Fibroblast of lung (primary cell): ENCODE results near the gene NCOA5. TPM values are rescaled to one million over a fixed set of nuclear protein-coding genes. Genes with fewer than 3 reads are reported as not detected.
A peak's percentile ranks its signal among the peaks of the same experiment; 100 is the strongest.

Experiments
- DNase-seq, 2 donors: peaks; one replicate each; pipeline versions ENCODE4 v3.0.0 to v3.0.0-alpha.2; 2010; ENCODE audit warnings: low read depth in 2 of 2
- H2AFZ ChIP-seq: 2 replicates; pipeline ENCODE4 v1.5.1; 2012; ENCODE audit warnings: low read length, control low read depth, inconsistent platforms
- H3K27ac ChIP-seq: 2 replicates; pipeline ENCODE4 v1.5.1; 2011; ENCODE audit warnings: low read length, control low read depth; ENCODE audit not compliant: insufficient read depth
- H3K27me3 ChIP-seq: 2 replicates; pipeline ENCODE4 v1.5.1; 2011; ENCODE audit warnings: mild to moderate bottlenecking, low read length; ENCODE audit not compliant: control insufficient read depth, insufficient read depth
- H3K36me3 ChIP-seq: 2 replicates; pipeline ENCODE4 v1.5.1; 2011; ENCODE audit warnings: low read length; ENCODE audit not compliant: control insufficient read depth, insufficient read depth
- H3K4me1 ChIP-seq: 2 replicates; pipeline ENCODE4 v1.5.1; 2011; ENCODE audit warnings: low read length; ENCODE audit not compliant: control insufficient read depth, insufficient read depth; ENCODE audit errors: extremely low read depth
- H3K4me2 ChIP-seq: 2 replicates; pipeline ENCODE4 v1.5.1; 2011; ENCODE audit warnings: low read length, control low read depth; ENCODE audit not compliant: insufficient read depth; ENCODE audit errors: extremely low read depth
- H3K4me3 ChIP-seq, 4 experiments: fragments of 200-600 bp in 1 of 4; sonication (generic) in 1 of 4; replicated peaks in 1 of 4; 2 replicates each; pipeline ENCODE4 v1.5.1; 2011 to 2016; ENCODE audit warnings: low read length in 4 of 4, low read depth in 3 of 4, mild to moderate bottlenecking in 3 of 4, control low read depth in 2 of 4, inconsistent platforms in 1 of 4, mixed read lengths in 1 of 4; ENCODE audit not compliant: insufficient read depth in 1 of 4; ENCODE audit errors: control extremely low read depth in 1 of 4
- H3K79me2 ChIP-seq: 2 replicates; pipeline ENCODE4 v1.5.1; 2012; ENCODE audit warnings: mild to moderate bottlenecking, low read length, inconsistent platforms; ENCODE audit not compliant: control insufficient read depth, insufficient read depth
- H3K9ac ChIP-seq: 2 replicates; pipeline ENCODE4 v1.5.1; 2011; ENCODE audit warnings: mild to moderate bottlenecking, low read length, control low read depth; ENCODE audit not compliant: insufficient read depth
- H3K9me3 ChIP-seq: 2 replicates; pipeline ENCODE4 v1.5.1; 2012; ENCODE audit warnings: low read depth, low read length; ENCODE audit not compliant: control insufficient read depth, insufficient read depth
- H4K20me1 ChIP-seq: 2 replicates; pipeline ENCODE4 v1.5.1; 2011; ENCODE audit warnings: low read length; ENCODE audit not compliant: control insufficient read depth, insufficient read depth; ENCODE audit errors: extremely low read depth
- EZH2 ChIP-seq: IDR thresholded peaks from 2 replicates; pipeline ENCODE4 v1.5.1; 2012; ENCODE audit warnings: low read length, control low read depth, mild to moderate bottlenecking; ENCODE audit errors: missing control alignments
- polyA plus RNA-seq, 2 donors: library from polyadenylated mRNA; depleted of rRNA in 1 of 2; stranded (reverse) in 1 of 2; unstranded in 1 of 2; fragments of >200 nt; gene quantifications; 2 replicates each; pipeline ENCODE4 v1.2.1, GENCODE V29; 2011 to 2012; ENCODE audit warnings: missing spikeins in 1 of 2
- total RNA-seq: library from RNA; depleted of rRNA; stranded (reverse); fragments of >200 nt; gene quantifications from 2 replicates; pipeline ENCODE4 v1.2.1, GENCODE V29; 2014
- TF ChIP-seq, protein P1 (sequence below), 2 donors: IDR thresholded peaks in 1 of 2; conservative IDR thresholded peaks in 1 of 2; 1 replicate in 1 of 2; 2 replicates in 1 of 2; pipeline ENCODE4 v1.5.1; 2011 to 2012; ENCODE audit warnings: low read length in 2 of 2, control low read depth in 1 of 2, inconsistent platforms in 1 of 2, low read depth in 1 of 2, mild to moderate bottlenecking in 1 of 2

The NCOA5 gene
- total and polyA plus RNA-seq, 2 donors (not counting 1 experiment from before 2014, with no cell fraction given) = 8.1 to 18.0 TPM

DNA sequence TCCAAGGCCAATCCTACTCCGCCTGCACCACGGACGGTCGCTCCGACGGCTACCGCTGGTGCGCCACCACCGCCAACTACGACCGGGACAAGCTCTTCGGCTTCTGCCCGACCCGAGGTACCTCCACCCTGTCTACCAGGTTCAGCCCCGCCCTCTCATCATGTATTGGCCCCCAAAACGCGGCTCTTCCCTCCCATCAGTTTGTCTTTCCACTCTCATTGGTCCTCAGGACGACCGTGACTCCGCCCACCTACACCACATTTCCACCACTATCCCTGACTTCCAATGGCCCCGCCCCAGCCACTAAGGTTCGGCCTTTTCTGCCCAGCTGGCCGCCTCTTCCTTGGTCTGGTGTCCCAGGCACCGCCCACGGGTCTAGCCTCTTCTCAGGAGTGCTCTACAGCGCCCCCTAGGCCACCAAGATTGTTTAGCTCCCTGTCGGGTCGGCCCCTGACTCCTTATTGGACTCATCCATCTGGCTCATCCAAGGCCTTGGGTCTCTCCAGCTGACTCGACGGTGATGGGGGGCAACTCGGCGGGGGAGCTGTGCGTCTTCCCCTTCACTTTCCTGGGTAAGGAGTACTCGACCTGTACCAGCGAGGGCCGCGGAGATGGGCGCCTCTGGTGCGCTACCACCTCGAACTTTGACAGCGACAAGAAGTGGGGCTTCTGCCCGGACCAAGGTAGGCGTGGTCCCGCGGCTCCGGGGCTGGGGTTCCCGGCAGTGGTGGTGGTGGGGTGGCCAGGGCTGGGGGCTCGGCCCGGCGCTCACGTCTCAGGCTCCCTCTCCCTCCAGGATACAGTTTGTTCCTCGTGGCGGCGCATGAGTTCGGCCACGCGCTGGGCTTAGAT, 77.9 kb downstream of the NCOA5 start:
- peak; percentile 21 to 28 for DNase-seq
- no peak overlapping the region for H3K4me3 ChIP-seq
- H3K27ac ChIP-seq = no peak overlapping the region
- no peak overlapping the region for H2AFZ ChIP-seq
- no peak overlapping the region for H3K9ac ChIP-seq
- no peaks in the 10 kb centered on the region for H4K20me1 ChIP-seq
- TF ChIP-seq, protein P1, sequence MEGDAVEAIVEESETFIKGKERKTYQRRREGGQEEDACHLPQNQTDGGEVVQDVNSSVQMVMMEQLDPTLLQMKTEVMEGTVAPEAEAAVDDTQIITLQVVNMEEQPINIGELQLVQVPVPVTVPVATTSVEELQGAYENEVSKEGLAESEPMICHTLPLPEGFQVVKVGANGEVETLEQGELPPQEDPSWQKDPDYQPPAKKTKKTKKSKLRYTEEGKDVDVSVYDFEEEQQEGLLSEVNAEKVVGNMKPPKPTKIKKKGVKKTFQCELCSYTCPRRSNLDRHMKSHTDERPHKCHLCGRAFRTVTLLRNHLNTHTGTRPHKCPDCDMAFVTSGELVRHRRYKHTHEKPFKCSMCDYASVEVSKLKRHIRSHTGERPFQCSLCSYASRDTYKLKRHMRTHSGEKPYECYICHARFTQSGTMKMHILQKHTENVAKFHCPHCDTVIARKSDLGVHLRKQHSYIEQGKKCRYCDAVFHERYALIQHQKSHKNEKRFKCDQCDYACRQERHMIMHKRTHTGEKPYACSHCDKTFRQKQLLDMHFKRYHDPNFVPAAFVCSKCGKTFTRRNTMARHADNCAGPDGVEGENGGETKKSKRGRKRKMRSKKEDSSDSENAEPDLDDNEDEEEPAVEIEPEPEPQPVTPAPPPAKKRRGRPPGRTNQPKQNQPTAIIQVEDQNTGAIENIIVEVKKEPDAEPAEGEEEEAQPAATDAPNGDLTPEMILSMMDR (conservative IDR thresholded peaks at IDR 0.05 in 1 of 2, IDR thresholded peaks at IDR 0.05 in 1 of 2; ENCODE audit: low read depth in 1 of 2, low read length in 2 of 2) = no peak
- no peak for TF ChIP-seq EZH2
- no peaks in the 10 kb centered on the region for H3K79me2 ChIP-seq
- no peak overlapping the region for H3K4me2 ChIP-seq
- no peaks in the 10 kb centered on the region for H3K9me3 ChIP-seq
- H3K27me3 ChIP-seq = peaks cover 60% of the 10 kb centered on the region
- H3K4me1 ChIP-seq = no peaks in the 10 kb centered on the region
- H3K36me3 ChIP-seq = no peaks in the 10 kb centered on the region

Other genes with a start within 250 kb of the NCOA5 start
- 35.2 and 44.4 TPM in 2 replicates for gene ACOT8, start 232.6 kb downstream of the NCOA5 start, total RNA-seq
- 18.0 and 22.6 TPM in 2 replicates for gene ACOT8, start 232.6 kb downstream of the NCOA5 start, polyA plus RNA-seq
- gene ZSWIM3, start 232.3 kb downstream of the NCOA5 start, total RNA-seq = 5.6 and 7.6 TPM in 2 replicates
- 3.4 and 3.6 TPM in 2 replicates for gene ZSWIM3, start 232.3 kb downstream of the NCOA5 start, polyA plus RNA-seq
- gene ZSWIM1, start 208.7 kb downstream of the NCOA5 start, total RNA-seq = 3.1 and 4.5 TPM in 2 replicates
- gene ZSWIM1, start 208.7 kb downstream of the NCOA5 start, polyA plus RNA-seq = 3.4 and 4.9 TPM in 2 replicates
- 1.5 and 3.6 TPM in 2 replicates for gene SPATA25, start 202.3 kb downstream of the NCOA5 start, total RNA-seq
- 0.11 and 0.19 TPM in 2 replicates for gene SPATA25, start 202.3 kb downstream of the NCOA5 start, polyA plus RNA-seq
- gene NEURL2, start 198.8 kb downstream of the NCOA5 start, total RNA-seq = 7.1 and 8.0 TPM in 2 replicates
- 0.75 and 0.77 TPM in 2 replicates for gene NEURL2, start 198.8 kb downstream of the NCOA5 start, polyA plus RNA-seq
- 104 and 116 TPM in 2 replicates for gene CTSA, start 198.6 kb downstream of the NCOA5 start, total RNA-seq
- gene CTSA, start 198.6 kb downstream of the NCOA5 start, polyA plus RNA-seq = 364 and 413 TPM in 2 replicates
- gene PLTP, start 177.8 kb downstream of the NCOA5 start, total RNA-seq = 110 and 132 TPM in 2 replicates
- 28.5 and 63.1 TPM in 2 replicates for gene PLTP, start 177.8 kb downstream of the NCOA5 start, polyA plus RNA-seq
- gene PCIF1, start 155.3 kb downstream of the NCOA5 start, total RNA-seq = 6.7 and 9.9 TPM in 2 replicates
- gene PCIF1, start 155.3 kb downstream of the NCOA5 start, polyA plus RNA-seq = 16.0 and 18.5 TPM in 2 replicates
- 7.2 and 10.2 TPM in 2 replicates for gene ZNF335, start 117.8 kb downstream of the NCOA5 start, total RNA-seq
- gene ZNF335, start 117.8 kb downstream of the NCOA5 start, polyA plus RNA-seq = 4.8 and 6.7 TPM in 2 replicates
- not detected in 2 replicates for gene MMP9, start 81.1 kb downstream of the NCOA5 start, total RNA-seq
- not detected in 2 replicates for gene MMP9, start 81.1 kb downstream of the NCOA5 start, polyA plus RNA-seq
- 0.26 and 0.50 TPM in 2 replicates for gene SLC12A5, start 60.7 kb downstream of the NCOA5 start, total RNA-seq
- 0.11 and 0.27 TPM in 2 replicates for gene SLC12A5, start 60.7 kb downstream of the NCOA5 start, polyA plus RNA-seq
- 2.3 and 3.1 TPM in 2 replicates for gene CD40, start 28.4 kb upstream of the NCOA5 start, total RNA-seq
- 0.54 and 1.5 TPM in 2 replicates for gene CD40, start 28.4 kb upstream of the NCOA5 start, polyA plus RNA-seq
- gene CDH22, start 218.5 kb upstream of the NCOA5 start, total RNA-seq = not detected in 2 replicates
- not detected in 2 replicates for gene CDH22, start 218.5 kb upstream of the NCOA5 start, polyA plus RNA-seq